Neural cell (in vitro differentiated cells): ENCODE results near the gene ROCK1.

Experiments used
- CTCF ChIP-seq: fragments of 450-650 bp; IDR thresholded peaks from 2 replicates; pipeline ENCODE4 v1.5.1; 2014; ENCODE audit warnings: antibody characterized with exemption, mild to moderate bottlenecking, moderate library complexity; ENCODE audit not compliant: poor library complexity, severe bottlenecking
- EP300 ChIP-seq: fragments of 450-650 bp; conservative IDR thresholded peaks from 2 replicates; pipeline ENCODE4 v1.6.1; 2014; ENCODE audit warnings: antibody characterized with exemption, mild to moderate bottlenecking, moderate library complexity; ENCODE audit not compliant: poor library complexity, severe bottlenecking

- TF ChIP-seq EP300 (no peak), CTCF (no peak)
These were observed 20.1 kb upstream of the ROCK1 start for GRCh38 chr18:21131698-21132227.
